ENCODE results near the gene ASTN1.

GRCh38 chr1:177077734-177078499, 86.6 kb downstream of the ASTN1 start:
- TF ChIP-seq CTCF (IDR thresholded peaks at IDR 0.05; ENCODE audit: poor library complexity), result no peak
- no peak for TF ChIP-seq EZH2 (IDR thresholded peaks at IDR 0.05; ENCODE audit: borderline replicate concordance)
- no peak for TF ChIP-seq EZH2phosphoT487 (IDR thresholded peaks at IDR 0.05; ENCODE audit: low read depth, severe bottlenecking, unreplicated experiment)
